ENCODE data around the gene NDOR1.
A peak's percentile ranks its signal among the peaks of the same experiment; 100 is the strongest.

NDOR1 gene

DNA sequence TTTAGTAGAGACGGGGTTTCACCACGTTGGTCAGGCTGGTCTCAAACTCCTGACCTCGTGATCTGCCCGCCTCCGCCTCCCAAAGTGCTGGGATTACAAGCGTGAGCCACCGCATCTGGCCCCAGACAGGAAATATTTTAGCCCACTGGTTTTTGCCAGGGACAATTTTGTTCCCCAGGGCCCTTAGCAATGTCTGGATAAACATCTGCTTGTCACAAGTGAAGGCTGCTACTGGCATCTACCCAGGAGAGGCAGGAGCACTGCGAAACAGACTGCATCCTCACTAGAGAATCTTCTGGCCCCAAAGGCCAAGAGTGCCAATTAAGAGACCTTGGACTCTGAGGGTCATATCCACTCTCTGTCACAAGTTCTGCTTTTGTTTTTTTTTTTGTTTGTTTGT lies 2.5 kb upstream of the NDOR1 start:
- no peak overlapping the region for H2AFZ ChIP-seq (ENCODE audit: low read length, unreplicated experiment)
- no peaks in the 10 kb centered on the region for H3K36me3 ChIP-seq (ENCODE audit: insufficient read depth, low read length)
- H3K4me3 ChIP-seq (ENCODE audit: low read depth, low read length), result no peak overlapping the region
- peaks cover 21% of the 10 kb centered on the region for H3K4me1 ChIP-seq (ENCODE audit: control insufficient read depth, insufficient read depth, low read length, unreplicated experiment)
- H3K27me3 ChIP-seq (ENCODE audit: insufficient read depth, low read length), result no peaks in the 10 kb centered on the region
- no peak overlapping the region for H3K27ac ChIP-seq (ENCODE audit: low read depth, low read length)
- peaks cover 37% of the 10 kb centered on the region for H3K79me2 ChIP-seq (ENCODE audit: control insufficient read depth, insufficient read depth, low read length, unreplicated experiment)

DNA sequence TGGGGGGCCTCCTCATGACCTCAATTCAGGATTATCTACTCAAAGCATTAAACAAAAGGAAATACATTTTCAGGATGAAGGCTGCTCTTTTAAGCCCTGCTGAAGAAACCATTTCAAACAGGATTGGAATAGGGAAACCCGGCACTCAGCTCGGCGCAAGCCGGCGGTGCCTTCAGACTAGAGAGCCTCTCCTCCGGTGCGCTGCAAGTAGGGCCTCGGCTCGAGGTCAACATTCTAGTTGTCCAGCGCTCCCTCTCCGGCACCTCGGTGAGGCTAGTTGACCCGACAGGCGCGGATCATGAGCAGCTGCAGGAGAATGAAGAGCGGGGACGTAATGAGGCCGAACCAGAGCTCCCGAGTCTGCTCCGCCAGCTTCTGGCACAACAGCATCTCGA lies 772 bp upstream of the NDOR1 start:
- Histone ChIP-seq H3K79me2 (ENCODE audit: control insufficient read depth, insufficient read depth, low read length, unreplicated experiment) (peaks cover 36% of the 10 kb centered on the region), H3K4me1 (ENCODE audit: control insufficient read depth, insufficient read depth, low read length, unreplicated experiment) (peaks cover 17% of the 10 kb centered on the region), H3K4me3 (ENCODE audit: low read depth, low read length) (peak overlapping the region; percentile 100), H3K27ac (ENCODE audit: low read depth, low read length) (no peak overlapping the region), H3K36me3 (ENCODE audit: insufficient read depth, low read length) (no peaks in the 10 kb centered on the region), H3K27me3 (ENCODE audit: insufficient read depth, low read length) (no peaks in the 10 kb centered on the region), H2AFZ (ENCODE audit: low read length, unreplicated experiment) (no peak overlapping the region)

DNA sequence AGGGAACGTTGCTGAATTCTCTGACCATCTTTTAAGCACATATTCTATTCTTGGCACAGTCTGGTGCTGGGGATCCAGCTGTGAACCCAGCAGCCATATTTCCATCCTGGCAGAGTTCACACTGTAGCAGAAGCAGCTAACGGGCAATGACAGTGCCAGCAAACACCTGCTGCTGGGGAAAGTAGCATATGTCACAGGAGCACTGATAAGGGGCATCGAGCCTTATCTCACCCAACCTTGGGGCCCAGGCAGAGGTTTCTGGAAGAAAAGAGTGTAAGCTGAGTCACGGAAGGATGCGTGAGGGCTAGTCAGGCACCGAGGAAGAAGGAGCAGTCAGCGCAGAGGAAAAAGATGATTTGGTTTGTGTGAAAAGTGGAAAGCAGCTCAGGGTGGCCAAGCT lies 1.1 kb downstream of the NDOR1 start:
- Histone ChIP-seq H2AFZ (ENCODE audit: low read length, unreplicated experiment) (no peak overlapping the region), H3K4me3 (ENCODE audit: low read depth, low read length) (peak overlapping the region; percentile 100), H3K27me3 (ENCODE audit: insufficient read depth, low read length) (no peaks in the 10 kb centered on the region), H3K4me1 (ENCODE audit: control insufficient read depth, insufficient read depth, low read length, unreplicated experiment) (peaks cover 12% of the 10 kb centered on the region), H3K36me3 (ENCODE audit: insufficient read depth, low read length) (no peaks in the 10 kb centered on the region), H3K27ac (ENCODE audit: low read depth, low read length) (no peak overlapping the region), H3K79me2 (ENCODE audit: control insufficient read depth, insufficient read depth, low read length, unreplicated experiment) (peaks cover 36% of the 10 kb centered on the region)

DNA sequence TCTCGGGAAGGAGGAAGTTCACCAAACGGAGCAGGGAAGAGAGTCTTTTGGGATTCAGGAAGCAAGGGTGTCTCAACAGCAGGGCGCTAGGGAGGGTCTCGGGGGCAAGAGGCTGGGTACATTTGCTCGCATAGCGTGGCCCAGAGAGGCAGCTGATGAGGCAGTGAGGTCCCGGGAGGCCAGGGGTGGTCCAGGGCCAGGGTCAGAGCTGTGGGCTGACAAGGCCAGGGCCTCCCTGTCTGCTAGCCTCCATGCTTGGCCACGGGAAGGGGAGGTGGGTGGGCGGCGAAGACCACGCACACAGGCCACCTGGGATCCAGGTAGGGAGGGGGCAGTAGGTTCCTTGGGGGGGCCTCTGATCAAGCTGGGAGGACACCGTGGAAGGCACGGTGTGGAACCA lies 6.0 kb downstream of the NDOR1 start:
- Histone ChIP-seq H3K27me3 (ENCODE audit: insufficient read depth, low read length) (no peaks in the 10 kb centered on the region), H3K79me2 (ENCODE audit: control insufficient read depth, insufficient read depth, low read length, unreplicated experiment) (peaks cover 12% of the 10 kb centered on the region), H3K4me3 (ENCODE audit: low read depth, low read length) (no peak overlapping the region), H3K36me3 (ENCODE audit: insufficient read depth, low read length) (no peaks in the 10 kb centered on the region), H3K27ac (ENCODE audit: low read depth, low read length) (no peak overlapping the region), H3K4me1 (ENCODE audit: control insufficient read depth, insufficient read depth, low read length, unreplicated experiment) (peaks cover 5% of the 10 kb centered on the region), H2AFZ (ENCODE audit: low read length, unreplicated experiment) (no peak overlapping the region)

DNA sequence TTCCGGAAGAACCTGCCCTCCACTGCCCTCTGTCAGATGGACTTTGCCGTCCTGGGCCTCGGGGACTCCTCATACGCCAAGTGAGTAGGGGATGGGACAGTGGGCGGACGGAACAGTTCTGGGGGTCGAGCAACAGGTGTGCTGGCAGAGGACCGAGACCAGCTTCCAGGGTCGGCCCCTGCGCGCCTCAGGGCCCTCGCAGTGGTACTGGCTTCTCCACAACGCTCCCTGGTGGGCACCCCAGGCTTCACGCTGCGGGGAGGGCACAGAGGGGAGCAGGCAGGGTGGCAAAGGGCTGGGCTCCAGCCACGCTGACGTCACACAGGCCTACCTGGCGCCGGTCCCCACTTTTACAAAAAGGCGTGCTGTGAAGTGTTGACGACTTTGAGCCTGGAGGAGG lies 7.0 kb downstream of the NDOR1 start:
- Histone ChIP-seq H3K36me3 (ENCODE audit: insufficient read depth, low read length) (no peaks in the 10 kb centered on the region), H3K4me3 (ENCODE audit: low read depth, low read length) (no peak overlapping the region), H3K27ac (ENCODE audit: low read depth, low read length) (peak overlapping the region; percentile 26; the same call in 1 of the 2 replicates), H3K79me2 (ENCODE audit: control insufficient read depth, insufficient read depth, low read length, unreplicated experiment) (peaks cover 2% of the 10 kb centered on the region), H2AFZ (ENCODE audit: low read length, unreplicated experiment) (no peak overlapping the region), H3K27me3 (ENCODE audit: insufficient read depth, low read length) (no peaks in the 10 kb centered on the region), H3K4me1 (ENCODE audit: control insufficient read depth, insufficient read depth, low read length, unreplicated experiment) (peaks cover 15% of the 10 kb centered on the region)

DNA sequence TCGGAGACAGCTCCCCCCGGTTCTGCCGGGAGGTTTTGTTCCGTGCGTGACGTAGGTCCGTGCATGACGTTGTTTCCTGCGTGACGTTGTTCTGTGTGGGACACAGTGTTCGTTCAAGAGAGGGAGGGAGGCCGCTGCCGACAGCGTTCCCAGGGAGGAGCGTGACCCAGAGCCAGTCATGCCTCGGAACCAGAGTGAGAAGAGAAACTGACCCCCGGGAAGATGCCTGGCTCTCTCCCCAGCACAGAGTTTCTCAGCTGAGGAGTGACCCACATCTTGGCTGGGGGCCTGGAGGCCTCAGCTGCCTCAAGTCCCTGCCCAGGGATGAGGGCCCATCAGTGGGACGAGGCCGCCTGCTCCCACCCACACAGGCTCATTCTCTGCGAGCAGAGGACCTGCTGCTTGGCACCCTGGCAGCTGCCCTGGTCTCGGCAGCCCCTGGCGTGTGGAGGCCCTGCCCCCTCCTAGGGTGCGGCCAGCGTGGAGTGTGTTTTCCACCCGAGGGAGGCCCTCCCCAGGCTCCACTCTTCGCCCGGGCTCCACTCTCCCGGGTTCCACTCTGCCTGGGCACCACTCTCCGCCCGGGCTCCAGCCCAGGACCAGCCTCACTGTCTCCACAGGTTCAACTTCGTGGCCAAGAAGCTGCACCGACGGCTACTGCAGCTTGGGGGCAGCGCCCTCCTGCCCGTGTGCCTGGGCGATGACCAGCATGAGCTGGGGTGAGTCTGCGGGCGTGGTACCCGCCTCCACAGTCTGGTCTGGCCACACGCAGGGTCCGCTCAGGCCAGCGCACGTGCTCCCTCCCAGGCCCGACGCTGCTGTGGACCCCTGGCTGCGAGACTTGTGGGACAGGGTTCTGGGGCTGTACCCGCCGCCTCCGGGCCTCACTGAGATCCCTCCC lies 7.9 kb downstream of the NDOR1 start:
- no peaks in the 10 kb centered on the region for H3K36me3 ChIP-seq (ENCODE audit: insufficient read depth, low read length)
- no peak overlapping the region for H2AFZ ChIP-seq (ENCODE audit: low read length, unreplicated experiment)

DNA sequence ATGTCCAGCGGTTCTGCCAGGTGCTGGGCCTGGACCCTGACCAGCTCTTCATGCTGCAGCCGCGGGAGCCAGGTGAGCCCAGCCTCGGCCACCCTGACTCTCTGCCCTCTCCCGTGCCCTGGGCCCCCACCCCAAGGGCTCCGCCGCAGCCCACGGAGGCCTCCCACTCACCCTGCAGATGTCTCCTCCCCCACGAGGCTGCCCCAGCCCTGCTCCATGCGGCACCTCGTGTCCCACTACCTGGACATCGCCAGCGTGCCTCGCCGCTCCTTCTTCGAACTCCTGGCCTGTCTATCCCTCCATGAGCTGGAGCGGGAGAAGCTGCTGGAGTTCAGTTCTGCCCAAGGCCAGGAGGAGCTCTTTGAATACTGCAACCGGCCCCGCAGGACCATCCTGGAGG lies 9.1 kb downstream of the NDOR1 start:
- Histone ChIP-seq H3K27ac (ENCODE audit: low read depth, low read length) (no peak overlapping the region), H3K36me3 (ENCODE audit: insufficient read depth, low read length) (no peaks in the 10 kb centered on the region)

More for the DNA sequence above, 7.9 kb downstream of the NDOR1 start:
- no peaks in the 10 kb centered on the region for H3K79me2 ChIP-seq (ENCODE audit: control insufficient read depth, insufficient read depth, low read length, unreplicated experiment)
- H3K4me3 ChIP-seq (ENCODE audit: low read depth, low read length), result no peak overlapping the region
- H3K27me3 ChIP-seq (ENCODE audit: insufficient read depth, low read length), result no peaks in the 10 kb centered on the region
- H3K4me1 ChIP-seq (ENCODE audit: control insufficient read depth, insufficient read depth, low read length, unreplicated experiment), result peaks cover 21% of the 10 kb centered on the region
- H3K27ac ChIP-seq (ENCODE audit: low read depth, low read length), result peak overlapping the region; percentile 53

DNA sequence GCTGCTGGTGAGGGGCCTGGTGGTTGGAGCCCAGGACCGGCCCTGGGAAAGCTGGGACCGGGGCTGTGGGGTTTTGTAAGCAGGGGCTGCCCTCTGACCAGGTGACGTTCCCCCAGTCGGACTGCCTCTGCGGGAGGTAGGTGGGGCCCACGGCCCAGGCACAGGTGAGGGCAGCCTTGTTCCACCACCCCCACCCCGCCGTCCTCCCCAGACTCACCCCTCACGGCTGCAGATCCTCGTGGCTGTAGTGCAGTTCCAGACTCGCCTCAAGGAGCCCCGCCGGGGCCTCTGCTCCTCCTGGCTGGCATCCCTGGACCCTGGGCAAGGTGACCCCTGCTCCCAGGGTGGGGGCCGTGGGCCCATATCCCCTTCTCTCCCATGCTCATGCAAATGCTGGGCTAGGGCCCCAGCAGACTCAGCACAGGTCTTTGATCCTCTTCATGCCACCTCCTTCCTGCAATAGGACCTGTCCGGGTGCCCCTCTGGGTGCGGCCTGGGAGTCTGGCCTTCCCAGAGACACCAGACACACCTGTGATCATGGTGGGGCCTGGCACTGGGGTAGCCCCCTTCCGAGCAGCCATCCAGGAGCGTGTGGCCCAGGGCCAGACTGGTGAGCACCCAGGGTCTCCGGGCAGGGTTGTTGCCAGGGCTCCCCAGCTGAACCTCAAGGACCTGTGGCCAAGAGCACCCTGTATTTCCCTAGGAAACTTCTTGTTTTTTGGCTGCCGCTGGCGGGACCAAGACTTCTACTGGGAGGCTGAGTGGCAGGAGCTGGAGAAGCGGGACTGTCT lies 9.9 kb downstream of the NDOR1 start:
- Histone ChIP-seq H3K27ac (ENCODE audit: low read depth, low read length) (no peak overlapping the region), H3K79me2 (ENCODE audit: control insufficient read depth, insufficient read depth, low read length, unreplicated experiment) (no peaks in the 10 kb centered on the region), H3K36me3 (ENCODE audit: insufficient read depth, low read length) (no peaks in the 10 kb centered on the region)

More for the DNA sequence above, 9.1 kb downstream of the NDOR1 start:
- Histone ChIP-seq H3K4me1 (ENCODE audit: control insufficient read depth, insufficient read depth, low read length, unreplicated experiment) (peaks cover 29% of the 10 kb centered on the region), H3K79me2 (ENCODE audit: control insufficient read depth, insufficient read depth, low read length, unreplicated experiment) (no peaks in the 10 kb centered on the region), H3K4me3 (ENCODE audit: low read depth, low read length) (no peak overlapping the region), H2AFZ (ENCODE audit: low read length, unreplicated experiment) (no peak overlapping the region), H3K27me3 (ENCODE audit: insufficient read depth, low read length) (no peaks in the 10 kb centered on the region)

DNA sequence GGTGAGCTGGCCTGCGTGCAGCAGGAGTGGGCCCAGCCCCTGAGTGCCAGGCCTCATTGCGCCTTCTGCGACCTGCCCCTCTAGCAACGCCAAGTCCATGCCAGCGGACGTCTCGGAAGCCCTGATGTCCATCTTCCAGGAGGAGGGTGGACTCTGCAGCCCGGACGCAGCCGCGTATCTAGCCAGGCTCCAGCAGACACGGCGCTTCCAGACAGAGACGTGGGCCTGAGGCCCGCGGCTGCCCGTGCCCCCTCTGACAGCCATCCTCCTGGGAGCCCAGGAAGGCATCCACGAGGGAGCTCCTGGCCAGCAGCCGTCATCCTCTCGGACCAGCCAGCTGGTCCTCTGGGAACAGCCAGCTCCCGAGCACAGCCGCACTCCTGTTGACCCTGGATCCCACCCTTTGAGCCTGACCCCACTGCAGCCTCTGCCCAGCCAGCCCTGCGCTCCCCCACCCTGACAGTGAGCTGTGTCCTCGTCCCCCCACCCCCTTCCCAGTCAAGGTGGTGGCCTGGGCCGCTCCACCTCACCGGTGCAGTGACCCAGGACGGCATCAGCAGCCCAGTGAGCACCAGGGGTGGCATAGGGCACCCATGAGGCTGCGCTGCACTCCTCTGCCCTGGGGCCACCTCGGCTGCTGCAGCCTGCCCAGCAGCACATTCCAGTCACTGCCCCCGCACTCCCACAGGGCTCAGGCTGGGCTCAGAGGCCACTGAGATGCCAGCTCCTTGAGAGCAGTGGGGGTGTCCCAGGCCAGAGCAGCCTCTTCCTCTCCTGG lies 10.9 kb downstream of the NDOR1 start:
- H3K27ac ChIP-seq (ENCODE audit: low read depth, low read length), result no peak overlapping the region
- no peak overlapping the region for H2AFZ ChIP-seq (ENCODE audit: low read length, unreplicated experiment)
- no peaks in the 10 kb centered on the region for H3K27me3 ChIP-seq (ENCODE audit: insufficient read depth, low read length)
- peaks cover 29% of the 10 kb centered on the region for H3K4me1 ChIP-seq (ENCODE audit: control insufficient read depth, insufficient read depth, low read length, unreplicated experiment)
- H3K79me2 ChIP-seq (ENCODE audit: control insufficient read depth, insufficient read depth, low read length, unreplicated experiment), result no peaks in the 10 kb centered on the region
- H3K36me3 ChIP-seq (ENCODE audit: insufficient read depth, low read length), result no peaks in the 10 kb centered on the region
- H3K4me3 ChIP-seq (ENCODE audit: low read depth, low read length), result no peak overlapping the region

More for the DNA sequence above, 9.9 kb downstream of the NDOR1 start:
- H2AFZ ChIP-seq (ENCODE audit: low read length, unreplicated experiment), result no peak overlapping the region
- no peak overlapping the region for H3K4me3 ChIP-seq (ENCODE audit: low read depth, low read length)
- peaks cover 29% of the 10 kb centered on the region for H3K4me1 ChIP-seq (ENCODE audit: control insufficient read depth, insufficient read depth, low read length, unreplicated experiment)
- no peaks in the 10 kb centered on the region for H3K27me3 ChIP-seq (ENCODE audit: insufficient read depth, low read length)

Measured in ACC112 (cell line).